ENCODE measurements around the gene CPEB4. TPM values are rescaled to one million over a fixed set of nuclear protein-coding genes. Genes with fewer than 3 reads are reported as not detected.

CPEB4 gene
- total RNA-seq, 1 experiment from 2014 or later = 11.1 TPM

DNA sequence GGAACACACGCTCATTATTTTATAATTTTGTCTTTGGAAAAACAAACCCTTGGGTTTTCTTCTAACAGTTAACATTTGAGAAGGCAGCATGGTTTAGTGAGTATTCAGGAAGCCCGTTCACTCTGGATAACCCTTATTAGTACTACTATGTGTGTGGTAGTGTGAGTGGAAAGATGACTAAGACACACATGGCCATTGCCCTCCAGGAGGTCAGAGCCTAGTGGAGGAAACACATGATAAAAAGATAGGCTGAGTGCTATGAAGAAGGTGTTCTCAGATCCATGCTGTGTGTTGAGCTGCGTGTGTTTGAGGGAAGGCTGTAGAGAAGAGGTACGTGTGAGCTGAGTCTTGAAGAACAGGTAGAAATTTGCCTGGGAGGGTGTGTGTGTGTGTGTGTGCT lies 109.2 kb downstream of the CPEB4 start:
- Histone ChIP-seq H3K4me2 (ENCODE audit: low read length) (no peak overlapping the region), H3K9me3 (ENCODE audit: control insufficient read depth in 1 of 2, insufficient read depth in 1 of 2, low read depth in 1 of 2, low read length in 2 of 2) (no peaks in the 10 kb centered on the region), H4K20me1 (ENCODE audit: insufficient read depth) (no peaks in the 10 kb centered on the region), H3K9ac (ENCODE audit: low read length) (no peak overlapping the region), H3K4me1 (ENCODE audit: control insufficient read depth in 1 of 2, insufficient read depth in 2 of 2, low read length in 2 of 2) (no peaks in the 10 kb centered on the region), H3K27me3 (ENCODE audit: insufficient read depth, low read length) (peaks cover 15% of the 10 kb centered on the region), H3K27ac (ENCODE audit: low read depth, low read length) (no peak overlapping the region), H3K4me3 (replicated peaks in 1 of 2; ENCODE audit: low read depth in 1 of 2, low read length in 2 of 2) (no peak overlapping the region), H3K9me2 (ENCODE audit: insufficient read depth) (no peaks in the 10 kb centered on the region), H2AFZ (ENCODE audit: low read depth, low read length, poor library complexity, severe bottlenecking) (no peak overlapping the region), H3K36me3 (ENCODE audit: control insufficient read depth in 1 of 2, insufficient read depth in 2 of 2, low read length in 2 of 2) (no peaks in the 10 kb centered on the region), H3K79me2 (ENCODE audit: insufficient read depth, low read length) (no peaks in the 10 kb centered on the region)
- CTCF ChIA-PET = interaction anchor here (1.4 kb wide), 1 partner anchor 320 kb away, joined by 3 read pairs; no protein-coding TSS in a partner anchor
- intact Hi-C loops (cut with micrococcal nuclease) = no loop called here
- DNase-seq (ENCODE audit: low read depth, low spot score) (no peak), ATAC-seq (no peak)
- no TSS peak for BruUV-seq (replicated peaks)
- no peak for TF ChIP-seq CBX3 (IDR thresholded peaks at IDR 0.05; ENCODE audit: low read depth)
- no peak for TF ChIP-seq ZFX (IDR thresholded peaks at IDR 0.05)
- TF ChIP-seq SP1 (IDR thresholded peaks at IDR 0.05; ENCODE audit: low read depth) = no peak
- TF ChIP-seq ZNF274 (IDR thresholded peaks at IDR 0.05; ENCODE audit: low read depth, low read length) = no peak
- no peak for TF ChIP-seq RAD21 (IDR thresholded peaks at IDR 0.05; ENCODE audit: low read depth)
- TF ChIP-seq, protein P1, sequence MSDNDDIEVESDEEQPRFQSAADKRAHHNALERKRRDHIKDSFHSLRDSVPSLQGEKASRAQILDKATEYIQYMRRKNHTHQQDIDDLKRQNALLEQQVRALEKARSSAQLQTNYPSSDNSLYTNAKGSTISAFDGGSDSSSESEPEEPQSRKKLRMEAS (IDR thresholded peaks at IDR 0.05) = no peak
- no peak for TF ChIP-seq POLR2AphosphoS5 (IDR thresholded peaks at IDR 0.05; ENCODE audit: low read depth, low read length)
- no peak for TF ChIP-seq SIN3A (IDR thresholded peaks at IDR 0.05; ENCODE audit: low read depth)
- TF ChIP-seq ELF1 (IDR thresholded peaks at IDR 0.05; ENCODE audit: borderline replicate concordance, low read depth) = no peak
- TF ChIP-seq POLR2A (IDR thresholded peaks at IDR 0.05; ENCODE audit: borderline replicate concordance, extremely low read depth, insufficient read depth, insufficient read length) = no peak
- no peak for TF ChIP-seq ZBTB33 (IDR thresholded peaks at IDR 0.05; ENCODE audit: extremely low read depth, insufficient replicate concordance, low read length)
- TF ChIP-seq, protein P2, sequence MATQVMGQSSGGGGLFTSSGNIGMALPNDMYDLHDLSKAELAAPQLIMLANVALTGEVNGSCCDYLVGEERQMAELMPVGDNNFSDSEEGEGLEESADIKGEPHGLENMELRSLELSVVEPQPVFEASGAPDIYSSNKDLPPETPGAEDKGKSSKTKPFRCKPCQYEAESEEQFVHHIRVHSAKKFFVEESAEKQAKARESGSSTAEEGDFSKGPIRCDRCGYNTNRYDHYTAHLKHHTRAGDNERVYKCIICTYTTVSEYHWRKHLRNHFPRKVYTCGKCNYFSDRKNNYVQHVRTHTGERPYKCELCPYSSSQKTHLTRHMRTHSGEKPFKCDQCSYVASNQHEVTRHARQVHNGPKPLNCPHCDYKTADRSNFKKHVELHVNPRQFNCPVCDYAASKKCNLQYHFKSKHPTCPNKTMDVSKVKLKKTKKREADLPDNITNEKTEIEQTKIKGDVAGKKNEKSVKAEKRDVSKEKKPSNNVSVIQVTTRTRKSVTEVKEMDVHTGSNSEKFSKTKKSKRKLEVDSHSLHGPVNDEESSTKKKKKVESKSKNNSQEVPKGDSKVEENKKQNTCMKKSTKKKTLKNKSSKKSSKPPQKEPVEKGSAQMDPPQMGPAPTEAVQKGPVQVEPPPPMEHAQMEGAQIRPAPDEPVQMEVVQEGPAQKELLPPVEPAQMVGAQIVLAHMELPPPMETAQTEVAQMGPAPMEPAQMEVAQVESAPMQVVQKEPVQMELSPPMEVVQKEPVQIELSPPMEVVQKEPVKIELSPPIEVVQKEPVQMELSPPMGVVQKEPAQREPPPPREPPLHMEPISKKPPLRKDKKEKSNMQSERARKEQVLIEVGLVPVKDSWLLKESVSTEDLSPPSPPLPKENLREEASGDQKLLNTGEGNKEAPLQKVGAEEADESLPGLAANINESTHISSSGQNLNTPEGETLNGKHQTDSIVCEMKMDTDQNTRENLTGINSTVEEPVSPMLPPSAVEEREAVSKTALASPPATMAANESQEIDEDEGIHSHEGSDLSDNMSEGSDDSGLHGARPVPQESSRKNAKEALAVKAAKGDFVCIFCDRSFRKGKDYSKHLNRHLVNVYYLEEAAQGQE (IDR thresholded peaks at IDR 0.05; ENCODE audit: low read depth) = no peak
- TF ChIP-seq FOSL1 (IDR thresholded peaks at IDR 0.05; ENCODE audit: low read depth) = no peak
- POLR2A ChIA-PET = no interaction called here
- RAD21 ChIA-PET (ENCODE audit: low non-redundant PET in 1 of 2, low total read pairs in 2 of 2, uncharacterized antibody in 2 of 2, unreplicated experiment in 2 of 2) = interaction anchor here in 1 of 2 experiments (0.6 kb wide), 1 partner anchor 320 kb away, joined by 3 read pairs; no protein-coding TSS in a partner anchor
